HepG2 (cell line): Measurements from ENCODE around the gene FALEC. TPM values are rescaled to one million over a fixed set of nuclear protein-coding genes. Genes with fewer than 3 reads are reported as not detected.

Experiments
- BCL6 ChIP-seq: IDR thresholded peaks from 2 replicates; pipeline ENCODE4 v1.6.1; 2016; ENCODE audit warnings: missing genetic modification reagents, missing compliant biosample characterization
- FOXK1 ChIP-seq: sonication (generic); formaldehyde crosslinking; IDR thresholded peaks from 2 replicates; pipeline ENCODE4 v1.4.0; 2020; ENCODE audit warnings: low read depth, missing genetic modification reagents, borderline replicate concordance
- KLF12 ChIP-seq: sonication (generic); formaldehyde crosslinking; IDR thresholded peaks from 2 replicates; pipeline ENCODE4 v1.4.0; 2020; ENCODE audit warnings: missing genetic modification reagents, borderline replicate concordance
- KLF16 ChIP-seq, 2 experiments: sonication (generic) in 1 of 2; formaldehyde crosslinking in 1 of 2; IDR thresholded peaks; 2 replicates each; pipeline versions ENCODE4 v1.6.1 to v1.8.0; 2016 to 2023; ENCODE audit warnings: missing genetic modification reagents in 2 of 2, missing compliant biosample characterization in 1 of 2
- NCOA2 ChIP-seq: sonication (generic); formaldehyde crosslinking; IDR thresholded peaks from 2 replicates; pipeline ENCODE4 v1.8.0; 2022; ENCODE audit warnings: inconsistent platforms
- NFYC ChIP-seq: IDR thresholded peaks from 2 replicates; pipeline ENCODE4 v1.6.1; 2016; ENCODE audit warnings: missing genetic modification reagents, missing compliant biosample characterization
- NR2C2 ChIP-seq: sonication (generic); formaldehyde crosslinking; IDR thresholded peaks from 2 replicates; pipeline ENCODE4 v1.4.0; 2020; ENCODE audit warnings: missing genetic modification reagents, mild to moderate bottlenecking, moderate library complexity, borderline replicate concordance
- RAD51 ChIP-seq: fragments of 450-650 bp; IDR thresholded peaks from 2 replicates; pipeline ENCODE4 v1.6.1; 2016; ENCODE audit warnings: borderline replicate concordance
- SMYD3 ChIP-seq: sonication (generic); formaldehyde crosslinking; IDR thresholded peaks from 2 replicates; pipeline ENCODE4 v1.8.1; 2023; ENCODE audit warnings: mild to moderate bottlenecking, missing genetic modification reagents
- SP2 ChIP-seq: sonication (generic); formaldehyde crosslinking; IDR thresholded peaks from 2 replicates; pipeline ENCODE4 v1.5.1; 2020; ENCODE audit warnings: mild to moderate bottlenecking, missing genetic modification reagents
- SRSF4 ChIP-seq: fragments of 200-400 bp; formaldehyde crosslinking; IDR thresholded peaks from one replicate; pipeline ENCODE4 v1.6.1; 2018; ENCODE audit warnings: mild to moderate bottlenecking, low read depth, low read length, moderate library complexity; ENCODE audit not compliant: poor library complexity, severe bottlenecking
- TEAD3 ChIP-seq: optimal IDR thresholded peaks from 2 replicates; pipeline ENCODE3; 2016; ENCODE audit warnings: borderline replicate concordance
- TP53 ChIP-seq: sonication (generic); formaldehyde crosslinking; conservative IDR thresholded peaks from 2 replicates; pipeline ENCODE4 v1.4.0; 2020; ENCODE audit warnings: missing genetic modification reagents
- ZNF382 ChIP-seq: sonication (generic); formaldehyde crosslinking; IDR thresholded peaks from 2 replicates; pipeline ENCODE4 v1.5.0; 2020; ENCODE audit warnings: missing genetic modification reagents, mild to moderate bottlenecking, borderline replicate concordance
- ZNF451 ChIP-seq: sonication (generic); formaldehyde crosslinking; IDR thresholded peaks from 2 replicates; pipeline ENCODE4 v1.5.0; 2020; ENCODE audit warnings: mild to moderate bottlenecking, missing genetic modification reagents
- ZSCAN12 ChIP-seq: sonication (generic); formaldehyde crosslinking; IDR thresholded peaks from 2 replicates; pipeline ENCODE4 v1.9.0; 2021; ENCODE audit warnings: mild to moderate bottlenecking, missing genetic modification reagents
- ZSCAN21 ChIP-seq: sonication (generic); formaldehyde crosslinking; IDR thresholded peaks from 2 replicates; pipeline ENCODE4 v1.8.0; 2022; ENCODE audit warnings: mild to moderate bottlenecking, missing genetic modification reagents, moderate library complexity, borderline replicate concordance
- polyA plus RNA-seq, 8 experiments: library from polyadenylated mRNA; depleted of rRNA in 3 of 8; stranded (reverse) in 7 of 8; unstranded in 1 of 8; fragments of >200 nt; fragmentation: Illumina TruSeq in 4 of 8; extraction: Trizol in 4 of 8; gene quantifications; 2 replicates each; pipeline versions ENCODE4 v1.2.1 to v1.2.3, GENCODE V29; 2011 to 2016; ENCODE audit warnings: low read depth in 4 of 8, missing spikeins in 1 of 8, mixed read lengths in 1 of 8; ENCODE audit not compliant: insufficient read depth in 1 of 8
- total RNA-seq, 5 experiments: library from RNA; depleted of rRNA; stranded (reverse); fragments of >200 nt; fragmentation: Illumina TruSeq; extraction: Trizol; gene quantifications; 2 replicates each; pipeline ENCODE4 v1.2.3, GENCODE V29; 2016; ENCODE audit warnings: low read depth in 1 of 5
- TF ChIP-seq, protein P1 (sequence below): sonication (generic); formaldehyde crosslinking; IDR thresholded peaks from 2 replicates; pipeline ENCODE4 v1.4.0; 2020; ENCODE audit warnings: missing genetic modification reagents
- TF ChIP-seq, protein P2 (sequence below): sonication (generic); formaldehyde crosslinking; IDR thresholded peaks from 2 replicates; pipeline ENCODE4 v1.4.0; 2020; ENCODE audit warnings: missing genetic modification reagents, borderline replicate concordance
- TF ChIP-seq, protein P3 (sequence below): sonication (generic); formaldehyde crosslinking; IDR thresholded peaks from 2 replicates; pipeline ENCODE4 v1.4.0; 2020; ENCODE audit warnings: missing genetic modification reagents, borderline replicate concordance
- TF ChIP-seq, protein P4 (sequence below): sonication (generic); formaldehyde crosslinking; IDR thresholded peaks from 2 replicates; pipeline ENCODE4 v1.4.0; 2020; ENCODE audit warnings: missing genetic modification reagents

The FALEC gene
- total and polyA plus RNA-seq, 2 of the 13 experiments (the other 11 are each of a cell fraction or from before 2014, with no cell fraction given): 0.33 to 0.71 TPM

DNA sequence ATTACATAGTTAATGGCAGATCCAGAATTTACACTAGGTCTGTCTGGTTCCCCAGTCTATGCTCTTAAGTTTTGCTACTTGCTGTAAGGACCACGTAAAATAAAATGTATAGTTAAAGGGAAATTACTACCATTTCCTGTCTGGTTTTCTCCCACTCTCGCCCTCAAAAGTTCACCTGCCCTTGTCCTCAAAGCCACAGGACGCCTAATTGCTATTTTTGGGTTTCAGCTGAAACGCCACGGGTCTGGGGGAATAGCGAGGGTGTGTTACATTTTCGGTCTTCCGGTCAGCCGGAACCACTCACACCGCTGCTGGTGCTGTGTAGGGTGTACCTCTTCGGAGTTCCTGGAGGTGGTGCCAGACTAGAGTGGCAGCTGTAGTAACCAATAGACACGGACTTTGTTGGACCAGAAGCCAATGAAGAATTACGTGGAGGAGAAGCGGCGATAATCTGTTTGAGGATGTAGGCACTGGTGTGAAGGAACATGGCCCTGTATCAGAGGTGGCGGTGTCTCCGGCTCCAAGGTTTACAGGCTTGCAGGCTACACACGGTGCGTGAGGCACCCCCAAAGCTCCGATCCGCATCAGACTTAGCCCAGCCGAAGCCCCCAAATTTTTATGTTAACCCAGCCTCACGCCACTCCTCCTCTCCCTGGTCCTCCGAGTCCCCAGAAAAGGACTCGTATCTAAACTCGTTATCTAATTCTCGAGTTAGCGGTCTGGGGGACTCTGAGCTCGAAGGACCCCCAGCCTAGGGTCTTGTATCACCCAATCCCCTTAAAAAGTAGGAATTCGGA, 28.4 kb upstream of the FALEC start, which contains the start of gene TARS2 (continued):
- TF ChIP-seq, protein P1, sequence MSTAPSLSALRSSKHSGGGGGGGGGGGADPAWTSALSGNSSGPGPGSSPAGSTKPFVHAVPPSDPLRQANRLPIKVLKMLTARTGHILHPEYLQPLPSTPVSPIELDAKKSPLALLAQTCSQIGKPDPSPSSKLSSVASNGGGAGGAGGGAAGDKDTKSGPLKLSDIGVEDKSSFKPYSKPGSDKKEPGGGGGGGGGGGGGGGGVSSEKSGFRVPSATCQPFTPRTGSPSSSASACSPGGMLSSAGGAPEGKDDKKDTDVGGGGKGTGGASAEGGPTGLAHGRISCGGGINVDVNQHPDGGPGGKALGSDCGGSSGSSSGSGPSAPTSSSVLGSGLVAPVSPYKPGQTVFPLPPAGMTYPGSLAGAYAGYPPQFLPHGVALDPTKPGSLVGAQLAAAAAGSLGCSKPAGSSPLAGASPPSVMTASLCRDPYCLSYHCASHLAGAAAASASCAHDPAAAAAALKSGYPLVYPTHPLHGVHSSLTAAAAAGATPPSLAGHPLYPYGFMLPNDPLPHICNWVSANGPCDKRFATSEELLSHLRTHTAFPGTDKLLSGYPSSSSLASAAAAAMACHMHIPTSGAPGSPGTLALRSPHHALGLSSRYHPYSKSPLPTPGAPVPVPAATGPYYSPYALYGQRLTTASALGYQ (CRISPR knock-in tag): peak; percentile 43; the same call in 1 of the 2 replicates
- TF ChIP-seq, protein P2, sequence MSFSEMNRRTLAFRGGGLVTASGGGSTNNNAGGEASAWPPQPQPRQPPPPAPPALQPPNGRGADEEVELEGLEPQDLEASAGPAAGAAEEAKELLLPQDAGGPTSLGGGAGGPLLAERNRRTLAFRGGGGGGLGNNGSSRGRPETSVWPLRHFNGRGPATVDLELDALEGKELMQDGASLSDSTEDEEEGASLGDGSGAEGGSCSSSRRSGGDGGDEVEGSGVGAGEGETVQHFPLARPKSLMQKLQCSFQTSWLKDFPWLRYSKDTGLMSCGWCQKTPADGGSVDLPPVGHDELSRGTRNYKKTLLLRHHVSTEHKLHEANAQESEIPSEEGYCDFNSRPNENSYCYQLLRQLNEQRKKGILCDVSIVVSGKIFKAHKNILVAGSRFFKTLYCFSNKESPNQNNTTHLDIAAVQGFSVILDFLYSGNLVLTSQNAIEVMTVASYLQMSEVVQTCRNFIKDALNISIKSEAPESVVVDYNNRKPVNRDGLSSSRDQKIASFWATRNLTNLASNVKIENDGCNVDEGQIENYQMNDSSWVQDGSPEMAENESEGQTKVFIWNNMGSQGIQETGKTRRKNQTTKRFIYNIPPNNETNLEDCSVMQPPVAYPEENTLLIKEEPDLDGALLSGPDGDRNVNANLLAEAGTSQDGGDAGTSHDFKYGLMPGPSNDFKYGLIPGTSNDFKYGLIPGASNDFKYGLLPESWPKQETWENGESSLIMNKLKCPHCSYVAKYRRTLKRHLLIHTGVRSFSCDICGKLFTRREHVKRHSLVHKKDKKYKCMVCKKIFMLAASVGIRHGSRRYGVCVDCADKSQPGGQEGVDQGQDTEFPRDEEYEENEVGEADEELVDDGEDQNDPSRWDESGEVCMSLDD (CRISPR knock-in tag): no peak
- TF ChIP-seq BCL6 (CRISPR knock-in tag) (peak; percentile 65; the same call in 1 of the 2 replicates), KLF12 (CRISPR knock-in tag) (no peak), ZNF451 (CRISPR knock-in tag) (no peak), TP53 (no peak), KLF16 (CRISPR knock-in tag; IDR thresholded peaks at IDR 0.05) (peak in 1 of 2 experiments; percentile 76; a peak in 2 of 4 replicates), ZSCAN12 (no peak), ZNF382 (no peak), NFYC (CRISPR knock-in tag) (peak; percentile 99), NCOA2 (peak; percentile 60; the same call in 1 of the 2 replicates), TEAD3 (CRISPR knock-in tag) (peak; percentile 86), FOXK1 (CRISPR knock-in tag) (peak; percentile 97), SP2 (CRISPR knock-in tag) (peak; percentile 100), NR2C2 (CRISPR knock-in tag) (peak; percentile 60; the same call in 1 of the 2 replicates), SRSF4 (no peak), RAD51 (no peak), SMYD3 (CRISPR knock-in tag) (no peak), ZSCAN21 (peak; percentile 78; the same call in 1 of the 2 replicates)
- TF ChIP-seq, protein P3, sequence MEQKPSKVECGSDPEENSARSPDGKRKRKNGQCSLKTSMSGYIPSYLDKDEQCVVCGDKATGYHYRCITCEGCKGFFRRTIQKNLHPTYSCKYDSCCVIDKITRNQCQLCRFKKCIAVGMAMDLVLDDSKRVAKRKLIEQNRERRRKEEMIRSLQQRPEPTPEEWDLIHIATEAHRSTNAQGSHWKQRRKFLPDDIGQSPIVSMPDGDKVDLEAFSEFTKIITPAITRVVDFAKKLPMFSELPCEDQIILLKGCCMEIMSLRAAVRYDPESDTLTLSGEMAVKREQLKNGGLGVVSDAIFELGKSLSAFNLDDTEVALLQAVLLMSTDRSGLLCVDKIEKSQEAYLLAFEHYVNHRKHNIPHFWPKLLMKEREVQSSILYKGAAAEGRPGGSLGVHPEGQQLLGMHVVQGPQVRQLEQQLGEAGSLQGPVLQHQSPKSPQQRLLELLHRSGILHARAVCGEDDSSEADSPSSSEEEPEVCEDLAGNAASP (CRISPR knock-in tag): peak; percentile 69
- TF ChIP-seq, protein P4, sequence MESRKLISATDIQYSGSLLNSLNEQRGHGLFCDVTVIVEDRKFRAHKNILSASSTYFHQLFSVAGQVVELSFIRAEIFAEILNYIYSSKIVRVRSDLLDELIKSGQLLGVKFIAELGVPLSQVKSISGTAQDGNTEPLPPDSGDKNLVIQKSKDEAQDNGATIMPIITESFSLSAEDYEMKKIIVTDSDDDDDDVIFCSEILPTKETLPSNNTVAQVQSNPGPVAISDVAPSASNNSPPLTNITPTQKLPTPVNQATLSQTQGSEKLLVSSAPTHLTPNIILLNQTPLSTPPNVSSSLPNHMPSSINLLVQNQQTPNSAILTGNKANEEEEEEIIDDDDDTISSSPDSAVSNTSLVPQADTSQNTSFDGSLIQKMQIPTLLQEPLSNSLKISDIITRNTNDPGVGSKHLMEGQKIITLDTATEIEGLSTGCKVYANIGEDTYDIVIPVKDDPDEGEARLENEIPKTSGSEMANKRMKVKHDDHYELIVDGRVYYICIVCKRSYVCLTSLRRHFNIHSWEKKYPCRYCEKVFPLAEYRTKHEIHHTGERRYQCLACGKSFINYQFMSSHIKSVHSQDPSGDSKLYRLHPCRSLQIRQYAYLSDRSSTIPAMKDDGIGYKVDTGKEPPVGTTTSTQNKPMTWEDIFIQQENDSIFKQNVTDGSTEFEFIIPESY (CRISPR knock-in tag): peak; percentile 71
